Neutrophil (primary cell): Measurements from ENCODE around the gene ASXL2.

ENCODE experiments used
- H3K27ac ChIP-seq: fragments of 200-600 bp; sonication (generic); 2 replicates; pipeline ENCODE4 v1.5.1; 2016; ENCODE audit warnings: mild to moderate bottlenecking, moderate library complexity
- H3K27me3 ChIP-seq: fragments of 200-600 bp; sonication (generic); 2 replicates; pipeline ENCODE4 v1.6.0; 2016; ENCODE audit warnings: mild to moderate bottlenecking
- H3K36me3 ChIP-seq: fragments of 200-600 bp; sonication (generic); 2 replicates; pipeline ENCODE4 v1.5.1; 2017
- H3K4me1 ChIP-seq, 2 experiments: fragments of 200-600 bp in 1 of 2; sonication (generic) in 1 of 2; 1 replicate in 1 of 2; 2 replicates in 1 of 2; pipeline versions ENCODE4 v1.5.1 to v1.6.1; 2013 to 2016; ENCODE audit warnings: low read depth in 1 of 2, low read length in 1 of 2, mild to moderate bottlenecking in 1 of 2, moderate library complexity in 1 of 2; ENCODE audit not compliant: control insufficient read depth in 1 of 2, insufficient read depth in 1 of 2
- H3K4me3 ChIP-seq, 2 experiments: fragments of 200-600 bp in 1 of 2; sonication (generic) in 1 of 2; 1 replicate in 1 of 2; 2 replicates in 1 of 2; pipeline ENCODE4 v1.5.1; 2013 to 2016; ENCODE audit warnings: low read depth in 1 of 2, low read length in 1 of 2, mild to moderate bottlenecking in 1 of 2, moderate library complexity in 1 of 2
- H3K9me3 ChIP-seq: fragments of 200-600 bp; sonication (generic); 2 replicates; pipeline ENCODE4 v1.5.1; 2016
- TF ChIP-seq, protein P1 (sequence below): fragments of 200-600 bp; sonication (generic); IDR thresholded peaks from 2 replicates; pipeline ENCODE4 v1.5.1; 2016; ENCODE audit warnings: antibody characterized with exemption

Gene ASXL2

DNA sequence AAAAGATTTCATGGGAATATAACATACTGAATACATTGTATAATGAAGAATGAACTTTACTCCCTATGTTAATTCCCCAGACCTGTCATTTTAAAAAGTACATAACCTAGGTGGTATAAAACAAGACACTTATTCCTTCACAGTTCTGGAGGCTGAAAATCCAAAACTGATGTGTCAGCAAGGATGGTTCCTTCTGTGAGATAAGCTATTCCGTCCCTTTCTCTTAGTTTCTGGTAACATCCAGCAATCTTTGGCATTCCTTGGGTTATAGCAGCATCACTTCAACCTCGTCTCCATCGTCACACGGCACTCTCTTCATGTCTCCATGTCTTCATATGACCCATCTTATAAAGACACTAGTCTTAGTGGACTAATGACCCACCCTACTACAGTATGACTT, 93.9 kb downstream of the ASXL2 start:
- TF ChIP-seq, protein P1, sequence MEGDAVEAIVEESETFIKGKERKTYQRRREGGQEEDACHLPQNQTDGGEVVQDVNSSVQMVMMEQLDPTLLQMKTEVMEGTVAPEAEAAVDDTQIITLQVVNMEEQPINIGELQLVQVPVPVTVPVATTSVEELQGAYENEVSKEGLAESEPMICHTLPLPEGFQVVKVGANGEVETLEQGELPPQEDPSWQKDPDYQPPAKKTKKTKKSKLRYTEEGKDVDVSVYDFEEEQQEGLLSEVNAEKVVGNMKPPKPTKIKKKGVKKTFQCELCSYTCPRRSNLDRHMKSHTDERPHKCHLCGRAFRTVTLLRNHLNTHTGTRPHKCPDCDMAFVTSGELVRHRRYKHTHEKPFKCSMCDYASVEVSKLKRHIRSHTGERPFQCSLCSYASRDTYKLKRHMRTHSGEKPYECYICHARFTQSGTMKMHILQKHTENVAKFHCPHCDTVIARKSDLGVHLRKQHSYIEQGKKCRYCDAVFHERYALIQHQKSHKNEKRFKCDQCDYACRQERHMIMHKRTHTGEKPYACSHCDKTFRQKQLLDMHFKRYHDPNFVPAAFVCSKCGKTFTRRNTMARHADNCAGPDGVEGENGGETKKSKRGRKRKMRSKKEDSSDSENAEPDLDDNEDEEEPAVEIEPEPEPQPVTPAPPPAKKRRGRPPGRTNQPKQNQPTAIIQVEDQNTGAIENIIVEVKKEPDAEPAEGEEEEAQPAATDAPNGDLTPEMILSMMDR = no peak
- Histone ChIP-seq H3K27me3 (no peaks in the 10 kb centered on the region), H3K27ac (no peak overlapping the region), H3K4me3 (no peak overlapping the region), H3K9me3 (no peaks in the 10 kb centered on the region), H3K36me3 (peaks cover 24% of the 10 kb centered on the region), H3K4me1 (no peaks in the 10 kb centered on the region)

DNA sequence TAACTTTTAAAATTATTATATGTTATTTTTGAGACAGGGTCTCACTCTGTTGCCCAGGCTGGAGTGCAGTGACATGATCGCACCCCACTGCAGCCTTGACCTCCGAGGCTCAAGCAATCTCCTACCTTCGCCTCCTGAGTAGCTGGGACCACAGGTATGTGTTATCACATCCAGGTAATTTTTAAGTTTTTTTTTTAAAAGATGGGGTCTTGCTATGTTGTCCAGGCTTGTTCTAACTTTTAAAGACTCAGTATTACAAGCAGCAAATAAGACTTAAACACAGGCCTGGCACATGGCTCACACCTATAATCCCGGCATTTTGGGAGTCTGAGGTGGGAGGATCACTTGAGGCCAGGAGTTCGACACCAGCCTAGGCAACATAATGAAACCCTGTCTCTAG, 101.2 kb downstream of the ASXL2 start:
- H3K4me1 ChIP-seq = no peaks in the 10 kb centered on the region
- no peak overlapping the region for H3K4me3 ChIP-seq
- no peak overlapping the region for H3K27ac ChIP-seq
- H3K36me3 ChIP-seq = peaks cover 2% of the 10 kb centered on the region
- no peaks in the 10 kb centered on the region for H3K9me3 ChIP-seq
- no peaks in the 10 kb centered on the region for H3K27me3 ChIP-seq
- TF ChIP-seq, protein P1 = no peak

DNA sequence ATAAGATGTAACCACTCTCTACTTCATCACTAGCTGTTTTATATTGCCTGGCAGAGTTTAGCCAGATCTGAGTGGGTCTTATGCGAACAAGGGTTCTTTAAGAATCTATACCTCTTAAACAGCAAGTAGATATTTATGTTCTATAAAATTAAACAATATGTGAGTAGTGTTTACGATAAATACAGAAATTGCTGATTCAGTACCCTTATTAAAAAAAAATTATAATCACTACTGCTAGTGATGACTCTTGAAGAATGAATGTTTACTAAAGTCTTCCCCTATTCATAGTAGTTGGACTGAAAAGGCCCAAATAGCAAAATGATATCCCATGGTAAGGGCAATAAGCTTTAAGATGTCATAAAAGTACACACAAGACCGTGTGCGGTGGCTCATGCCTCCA, 106.2 kb downstream of the ASXL2 start:
- H3K4me1 ChIP-seq = peaks cover 6 to 9% of the 10 kb centered on the region in 2 experiments
- no peak overlapping the region for H3K4me3 ChIP-seq
- no peaks in the 10 kb centered on the region for H3K9me3 ChIP-seq
- H3K27ac ChIP-seq = no peak overlapping the region
- H3K36me3 ChIP-seq = peaks cover 25% of the 10 kb centered on the region
- H3K27me3 ChIP-seq = no peaks in the 10 kb centered on the region
- TF ChIP-seq, protein P1 = no peak

DNA sequence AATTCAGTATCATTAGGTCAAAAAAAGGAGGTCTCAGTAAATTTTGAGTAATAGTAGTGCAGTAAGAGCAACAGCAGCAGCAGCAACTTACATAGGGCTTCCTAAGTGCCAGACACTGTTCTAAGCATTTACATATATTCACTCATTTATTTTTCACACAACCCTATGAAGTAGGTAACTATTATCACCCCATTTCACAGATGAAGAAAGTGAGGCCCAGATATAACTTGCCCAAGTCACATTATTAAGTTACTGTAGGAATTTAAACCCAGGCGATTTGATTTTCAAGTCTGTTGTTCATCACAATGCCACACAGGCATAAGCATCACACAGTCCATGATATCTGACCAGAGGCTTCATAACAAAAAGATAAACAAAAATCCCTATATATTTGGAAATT, 114.7 kb downstream of the ASXL2 start:
- H3K36me3 ChIP-seq = peaks cover 14% of the 10 kb centered on the region
- peaks cover 29 to 32% of the 10 kb centered on the region in 2 experiments for H3K4me1 ChIP-seq
- TF ChIP-seq, protein P1 = no peak
- H3K4me3 ChIP-seq = no peak overlapping the region
- no peaks in the 10 kb centered on the region for H3K9me3 ChIP-seq
- H3K27ac ChIP-seq = peak overlapping the region; percentile 87
- H3K27me3 ChIP-seq = no peaks in the 10 kb centered on the region

DNA sequence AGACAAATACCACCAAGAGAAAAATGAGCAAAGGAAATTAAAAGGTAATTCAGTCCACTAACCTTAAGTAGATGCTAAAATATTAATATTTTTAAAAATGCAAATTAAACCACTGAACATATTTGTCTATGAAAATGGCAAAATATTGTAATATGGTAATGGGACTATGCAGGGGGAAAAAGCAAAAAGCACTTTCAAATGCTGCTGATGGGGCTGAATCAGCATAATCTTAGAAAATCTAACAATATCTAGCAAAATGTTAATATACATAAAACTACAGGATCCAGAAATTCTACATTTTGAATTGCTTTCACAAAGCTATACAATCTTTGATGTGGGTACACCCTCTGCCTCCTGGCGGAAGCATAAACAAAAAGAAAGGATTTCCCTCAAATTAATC, 118.0 kb downstream of the ASXL2 start:
- Histone ChIP-seq H3K27ac (no peak overlapping the region), H3K4me3 (no peak overlapping the region), H3K9me3 (no peaks in the 10 kb centered on the region), H3K4me1 (peaks cover 40 to 47% of the 10 kb centered on the region in 2 experiments), H3K27me3 (no peaks in the 10 kb centered on the region), H3K36me3 (peaks cover 11% of the 10 kb centered on the region)
- TF ChIP-seq, protein P1 = no peak

DNA sequence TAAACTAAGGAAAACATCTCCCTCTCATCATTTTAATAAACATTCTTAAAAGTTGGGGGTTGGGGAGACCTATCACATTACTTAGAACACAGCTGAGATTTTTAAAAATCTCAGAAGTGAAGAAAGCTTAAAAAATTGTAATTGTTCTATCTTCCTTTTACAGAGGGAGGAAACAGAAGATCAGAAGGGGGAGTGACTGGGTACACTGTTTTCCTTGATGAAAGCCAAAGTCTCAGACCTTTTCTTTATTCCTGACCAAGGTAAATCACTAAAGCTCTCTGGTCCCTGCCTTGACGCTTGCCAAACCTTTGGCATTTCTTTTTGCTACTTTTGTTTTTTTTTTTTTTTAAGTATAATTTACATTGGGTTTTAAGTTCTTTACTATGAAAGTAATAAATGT, 119.9 kb downstream of the ASXL2 start:
- TF ChIP-seq, protein P1 = no peak
- peaks cover 20% of the 10 kb centered on the region for H3K36me3 ChIP-seq
- H3K4me3 ChIP-seq = no peak overlapping the region
- H3K9me3 ChIP-seq = no peaks in the 10 kb centered on the region
- H3K4me1 ChIP-seq = peaks cover 27 to 39% of the 10 kb centered on the region in 2 experiments
- H3K27ac ChIP-seq = peak overlapping the region; percentile 94
- no peaks in the 10 kb centered on the region for H3K27me3 ChIP-seq
